ENCODE data around the gene SCG3.

Gene SCG3

DNA sequence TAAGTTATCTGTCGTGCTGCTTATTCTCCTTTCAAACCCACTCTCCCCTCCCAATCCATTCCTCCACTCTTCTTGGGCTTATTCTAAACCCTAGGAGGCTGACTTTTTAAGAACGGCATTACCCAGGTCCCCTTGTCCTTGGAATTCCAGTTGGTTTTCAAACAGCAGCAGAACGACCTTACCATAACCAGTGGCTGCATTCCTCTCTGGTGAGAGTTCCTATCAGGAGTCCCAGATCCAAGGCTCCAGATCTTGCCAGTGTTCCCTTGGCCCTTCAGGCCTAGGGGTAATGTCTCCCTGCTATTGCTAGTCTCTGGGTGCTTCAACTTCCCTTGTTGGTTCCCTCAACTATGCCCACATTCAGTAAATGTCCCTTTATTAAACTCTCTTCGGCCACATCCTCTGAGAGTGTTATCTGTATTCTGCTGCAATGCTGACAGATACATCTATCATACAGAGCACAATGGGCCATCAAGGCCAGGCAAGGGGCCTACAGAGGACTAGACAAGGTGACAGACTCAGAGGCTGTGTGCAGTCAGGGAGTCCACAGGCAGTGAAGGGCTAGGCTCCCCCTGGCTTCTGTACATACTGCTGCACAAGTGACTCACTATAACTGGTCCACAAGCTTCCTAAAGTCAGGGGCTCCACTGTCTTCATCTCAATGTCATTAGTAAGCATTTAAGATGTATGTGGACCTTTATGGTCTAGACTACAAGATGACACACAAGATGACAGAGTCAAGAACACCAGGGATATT is 46.0 kb downstream of the SCG3 start:
- DNase-seq (ENCODE audit: low read depth in 2 of 2): no peak

DNA sequence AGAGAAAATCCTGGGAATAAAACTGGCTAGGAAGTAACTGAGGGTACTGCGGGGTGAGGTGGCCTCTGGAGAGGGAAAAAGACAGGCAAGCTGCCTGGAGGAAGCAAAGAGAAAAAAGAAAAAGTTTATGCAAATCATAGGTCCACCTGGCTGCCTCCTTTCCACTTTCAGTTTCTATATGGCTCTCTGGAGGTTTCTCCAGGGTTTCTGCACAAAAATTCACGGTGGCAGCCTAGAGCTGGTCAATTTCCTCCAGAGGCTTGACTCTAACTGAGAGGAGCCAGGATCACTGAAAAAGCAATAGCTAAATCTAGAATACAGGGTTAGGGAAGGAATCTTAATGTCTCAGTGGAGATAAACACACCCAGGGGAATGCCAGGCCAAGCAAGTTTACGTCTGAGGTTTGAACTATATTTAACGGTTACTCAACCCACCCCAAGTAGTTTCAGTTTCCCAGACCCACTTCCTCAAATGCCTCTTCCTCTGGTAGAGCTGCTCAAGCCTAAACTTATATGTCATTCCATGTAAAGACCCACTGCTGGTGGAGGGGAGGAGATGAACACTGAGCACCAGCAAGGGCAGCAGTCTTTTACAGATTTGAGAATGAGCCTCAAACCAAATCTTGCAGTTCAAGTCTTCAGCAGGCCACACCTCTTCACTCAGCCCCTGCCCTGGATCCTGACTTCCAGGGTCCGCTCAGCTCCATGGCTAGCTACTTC is 50.4 kb downstream of the SCG3 start:
- DNase-seq (ENCODE audit: low read depth in 2 of 2): no peak

DNA sequence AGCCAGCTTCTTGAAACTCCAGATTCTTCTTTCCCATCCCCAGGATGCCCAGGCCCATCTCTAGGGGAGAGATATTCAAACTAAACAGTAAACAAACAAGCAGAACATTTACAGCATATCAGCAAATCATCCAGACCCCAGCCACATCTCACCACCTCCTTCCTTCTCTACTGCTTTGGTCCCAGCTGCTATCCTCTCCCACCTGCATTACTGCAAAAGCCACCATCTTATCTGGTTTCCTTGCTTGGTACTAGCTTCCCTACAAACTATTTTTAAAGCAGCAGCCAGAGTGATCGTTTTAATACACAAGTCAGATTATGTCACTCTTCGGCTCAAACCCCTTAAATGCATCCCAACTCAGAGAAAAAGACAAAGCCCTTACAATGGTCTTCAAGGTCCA is 51.3 kb downstream of the SCG3 start:
- DNase-seq (ENCODE audit: low read depth in 2 of 2): no peak

DNA sequence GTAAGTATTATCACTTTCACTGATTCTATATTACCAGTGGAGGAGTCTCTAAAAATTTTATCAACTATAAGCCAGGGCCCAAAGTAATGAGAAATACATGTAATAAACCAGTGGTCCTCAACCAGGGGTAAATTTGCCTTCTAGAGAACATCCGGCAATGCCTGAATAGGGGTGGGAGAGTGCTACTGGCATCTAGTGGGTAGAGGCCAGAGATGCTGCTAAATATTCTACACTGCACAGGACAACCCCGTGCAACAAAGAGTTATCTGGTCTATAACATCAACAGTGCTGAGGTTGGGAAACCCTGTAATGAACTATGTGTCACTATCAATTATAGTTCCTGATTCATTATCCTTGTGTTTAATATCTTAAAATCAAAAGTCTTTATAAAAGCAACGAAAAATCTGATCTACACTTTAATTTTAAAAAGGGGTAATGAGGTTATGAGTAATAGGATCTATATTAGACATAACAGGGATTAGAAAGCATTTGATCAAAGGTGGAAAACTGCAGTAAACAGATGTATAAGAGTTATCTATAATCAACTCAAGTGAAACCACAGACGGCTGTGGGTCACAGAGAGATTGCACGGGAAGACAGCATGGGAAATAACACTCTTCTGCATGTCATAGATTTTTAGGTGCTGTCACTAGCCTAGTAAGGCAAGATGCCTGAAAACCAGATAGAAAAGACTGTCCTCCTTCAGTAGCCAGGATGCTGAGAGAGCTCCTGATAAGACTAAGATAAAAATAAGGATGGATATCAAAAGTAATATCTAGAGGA is 54.1 kb downstream of the SCG3 start:
- DNase-seq (ENCODE audit: low read depth in 2 of 2): no peak

DNA sequence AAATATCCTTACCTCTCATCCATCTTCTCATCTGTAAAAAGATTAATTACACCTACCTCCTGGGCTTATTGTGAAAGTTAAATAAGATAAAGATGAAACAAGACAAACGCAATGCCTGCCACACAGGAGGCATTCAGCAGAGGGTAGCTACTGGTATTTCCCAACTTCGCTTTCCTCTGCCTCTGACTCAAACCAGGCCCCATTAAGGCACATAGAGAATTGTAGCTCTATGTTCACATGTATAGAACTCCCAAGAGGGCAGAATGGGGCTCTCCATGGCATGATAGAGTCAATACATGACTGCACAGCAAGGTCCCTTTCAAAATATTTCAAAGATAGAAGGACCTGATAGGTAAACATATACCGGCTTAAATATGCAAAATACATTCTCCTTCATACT is 54.8 kb downstream of the SCG3 start:
- no peak for DNase-seq (ENCODE audit: low read depth in 2 of 2)

DNA sequence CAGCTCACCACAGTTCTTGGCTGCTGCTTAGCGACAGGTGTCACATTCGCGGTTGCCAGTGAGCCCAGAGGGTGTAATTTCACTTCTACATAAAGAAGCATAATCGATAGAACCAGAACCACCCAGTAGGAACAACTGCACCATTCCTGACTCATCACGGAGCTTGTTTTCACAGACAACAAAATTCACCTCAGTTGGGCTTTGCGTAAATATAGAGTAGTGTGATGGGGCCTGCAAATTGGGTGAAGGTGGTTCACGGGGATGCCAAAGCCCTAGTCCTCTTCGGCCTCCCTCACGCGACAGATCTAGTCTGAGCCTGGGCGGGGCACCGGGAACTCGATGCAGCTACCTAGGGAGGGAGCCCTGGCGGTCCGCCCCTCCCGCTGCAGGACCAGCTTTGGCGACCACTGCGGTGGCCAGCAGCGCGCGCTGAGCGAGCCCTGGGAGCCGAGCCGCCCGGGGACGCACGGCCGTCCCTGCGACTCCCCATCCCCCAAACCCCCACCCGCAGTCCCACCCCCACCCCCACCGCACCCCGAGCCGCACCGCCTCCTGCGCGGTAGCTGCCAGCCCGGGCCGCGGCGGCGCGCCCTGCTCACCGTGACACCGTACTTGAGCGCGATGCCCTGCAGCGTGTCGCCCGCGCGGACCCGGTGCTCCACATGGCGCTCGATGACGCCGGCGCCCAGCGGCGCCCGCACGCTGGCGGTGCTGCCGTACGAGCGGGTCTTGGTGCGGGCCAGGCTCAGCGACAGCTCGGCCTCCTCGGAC is 55.6 kb downstream of the SCG3 start:
- DNase-seq (ENCODE audit: low read depth in 2 of 2): peak in 1 of 2 donors; percentile 30

DNA sequence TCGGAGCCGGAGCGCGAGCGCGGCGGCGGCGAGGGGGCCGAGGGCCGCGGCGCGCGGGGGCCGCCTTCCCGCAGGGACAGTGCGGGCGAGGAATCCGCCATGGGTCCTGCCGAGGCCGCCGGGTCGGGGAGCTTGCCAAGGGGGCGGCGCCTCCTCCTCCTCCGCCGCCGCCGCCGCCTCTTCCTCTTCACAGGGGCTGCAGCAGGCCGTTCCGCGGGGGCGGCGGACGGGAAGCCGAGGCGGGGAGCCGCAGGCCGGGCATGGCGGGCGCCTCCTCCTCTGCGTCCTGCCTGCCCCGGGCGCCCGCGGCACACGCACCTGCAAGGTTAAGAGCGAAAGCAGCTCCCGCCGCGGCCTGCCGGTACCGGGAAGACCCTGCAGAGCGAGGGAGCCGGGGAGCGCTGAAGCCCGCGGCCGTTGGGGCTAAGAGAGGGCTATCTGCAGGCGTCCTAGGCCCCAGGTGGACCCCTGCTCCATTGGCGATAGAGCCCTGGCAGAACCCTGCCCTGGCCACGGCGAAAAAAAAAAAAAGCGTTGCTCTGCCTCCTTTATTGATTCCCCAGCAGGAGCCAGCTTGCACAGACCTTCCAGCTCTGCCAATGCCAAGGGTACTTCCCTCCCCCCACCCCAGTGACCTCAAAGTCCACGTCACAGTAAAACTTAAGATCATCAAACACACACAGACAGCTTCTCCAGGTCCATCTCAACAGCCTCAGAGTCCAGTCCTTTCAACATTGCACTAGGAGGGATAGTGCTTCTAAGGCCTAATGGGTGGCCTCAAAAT is 56.4 kb downstream of the SCG3 start, which contains the start of gene LYSMD2:
LYSMD2 (minus strand) TSS at position 134 of the 784 bp plus-strand sequence; CDS start at position 101, 33 bp downstream.
- DNase-seq (ENCODE audit: low read depth in 2 of 2): peak; percentile 43 to 57

DNA sequence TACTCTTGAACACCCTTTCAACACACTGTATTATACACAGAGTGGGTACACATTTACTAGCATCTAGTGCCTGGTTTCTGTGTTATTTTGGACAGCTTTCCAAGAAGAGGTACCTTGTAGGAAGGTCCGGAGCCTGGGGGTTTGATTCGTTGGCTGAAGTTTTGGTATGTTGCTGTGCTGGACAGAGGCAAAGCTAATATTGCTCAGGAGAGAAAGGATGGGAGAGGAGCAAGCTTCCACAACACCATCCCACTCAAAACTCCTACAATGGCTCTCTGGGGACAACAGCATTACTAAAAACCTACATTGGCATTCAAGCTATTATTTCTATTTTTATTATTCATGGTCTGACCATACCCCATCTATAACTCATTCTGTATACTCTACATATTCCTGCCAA is 57.2 kb downstream of the SCG3 start:
- DNase-seq (ENCODE audit: low read depth in 2 of 2): no peak

DNA sequence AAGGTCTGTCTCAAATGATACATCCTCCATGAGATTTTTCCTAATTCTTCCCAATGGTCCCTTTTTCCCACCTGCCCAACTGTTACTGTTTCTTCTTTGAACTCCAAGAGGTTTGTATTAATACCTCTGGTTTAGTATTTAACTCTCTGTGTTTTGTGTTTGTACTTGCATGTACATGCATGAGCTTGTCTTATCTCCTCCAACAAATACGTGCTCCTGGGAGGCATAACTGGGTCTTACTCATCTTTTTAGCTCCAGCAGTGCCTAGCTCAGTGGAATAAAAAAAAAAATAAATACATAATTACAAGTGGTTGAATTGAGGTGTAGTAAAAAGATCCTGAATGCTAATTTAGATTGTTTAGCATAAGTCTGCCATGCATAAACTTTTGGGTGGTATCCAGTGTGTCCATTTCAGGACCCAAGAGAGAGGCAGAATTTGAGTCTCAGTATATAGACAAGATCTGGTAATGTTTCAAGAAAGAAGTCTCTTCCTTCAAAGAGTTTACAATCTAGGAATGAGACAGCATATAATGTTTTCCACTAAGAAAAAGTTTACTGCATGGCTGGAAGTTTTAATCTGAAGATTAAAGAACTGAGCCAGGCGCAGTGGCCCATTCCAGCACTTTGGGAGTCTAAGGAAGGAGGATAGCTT is 57.9 kb downstream of the SCG3 start:
- no peak for DNase-seq (ENCODE audit: low read depth in 2 of 2)

DNA sequence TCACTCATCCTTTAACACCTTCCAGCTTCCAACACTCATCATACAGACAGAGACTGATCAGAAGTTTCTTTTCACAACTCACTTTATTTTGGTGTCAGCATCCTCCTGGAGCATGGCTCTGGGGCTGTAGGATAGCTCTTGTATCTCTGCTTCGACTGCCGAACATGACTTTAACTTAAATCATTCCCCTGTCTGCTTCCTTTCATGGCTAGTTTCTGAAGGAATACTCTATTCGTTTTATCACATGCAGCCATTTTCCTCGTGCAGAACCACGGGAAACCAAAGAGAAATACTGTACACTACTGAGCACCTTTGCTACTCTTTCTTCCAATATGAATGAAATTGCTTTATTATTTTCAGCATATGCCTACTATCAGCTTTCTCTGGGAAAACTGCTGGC is 68.0 kb downstream of the SCG3 start:
- DNase-seq (ENCODE audit: low read depth in 2 of 2): no peak

DNA sequence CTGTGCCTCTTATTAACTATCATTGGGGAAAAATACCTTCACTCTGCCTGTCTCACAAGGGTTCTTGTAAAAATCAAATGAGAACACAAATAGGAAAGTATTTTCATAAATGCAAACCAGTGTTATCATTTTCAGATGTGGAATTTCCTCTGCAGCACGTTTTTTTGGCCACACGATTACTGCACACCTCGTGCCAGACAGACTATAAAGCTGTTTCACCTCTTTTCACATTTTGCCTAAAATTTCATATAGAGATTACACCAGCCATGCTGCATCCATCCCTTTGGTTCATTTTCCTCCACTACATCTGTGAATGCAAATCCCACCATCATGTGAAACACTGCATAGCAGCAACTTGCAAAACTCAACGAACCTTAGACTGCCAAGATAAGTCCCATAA is 68.9 kb downstream of the SCG3 start:
- DNase-seq (ENCODE audit: low read depth in 2 of 2): no peak

DNA sequence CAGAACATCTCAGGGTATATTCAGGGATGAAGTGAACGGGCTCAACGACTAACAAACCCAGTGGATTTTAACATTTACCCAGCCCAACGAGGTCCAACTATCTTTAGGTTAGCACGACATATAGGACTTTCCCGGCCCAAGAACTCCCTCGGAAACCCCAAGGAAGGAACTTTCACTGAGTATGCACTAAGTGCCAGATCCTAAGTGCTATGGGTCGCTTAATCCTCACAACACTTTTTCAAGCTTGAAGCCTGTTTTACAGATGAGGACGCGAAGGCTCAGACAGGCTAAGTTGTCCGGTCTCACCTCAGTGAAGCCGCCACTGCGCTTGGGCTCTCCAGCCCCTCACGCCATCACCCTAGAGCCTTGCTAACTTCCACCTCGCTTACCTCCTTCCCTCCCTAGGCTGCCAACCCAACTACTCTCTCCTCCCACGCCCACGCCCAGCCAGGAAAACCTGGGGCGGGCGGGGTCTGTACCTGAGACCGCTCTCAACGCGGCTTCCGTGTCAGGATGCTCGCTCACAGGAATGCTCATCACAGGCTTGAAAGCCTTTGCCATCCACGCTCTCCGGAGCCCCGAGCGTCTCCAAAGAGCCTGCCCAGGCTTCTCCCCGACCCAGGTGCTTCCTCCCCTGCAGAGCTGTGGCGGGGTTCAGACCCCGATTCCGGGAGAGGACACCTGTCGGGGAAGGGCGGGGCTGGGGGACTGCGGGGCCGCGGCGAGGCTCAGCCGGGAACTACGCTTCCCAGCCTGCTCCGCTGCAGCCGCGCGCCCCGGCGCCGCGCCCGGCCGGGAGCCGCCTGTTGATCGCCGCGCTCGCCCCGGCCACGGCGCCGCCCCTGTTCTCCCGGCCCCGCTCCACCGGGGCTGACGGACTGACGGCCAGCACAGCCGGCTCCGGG is 69.7 kb downstream of the SCG3 start, which contains the start of gene TMOD2:
TMOD2 (plus strand) TSS at position 806 of the 905 bp plus-strand sequence. CDS start 14,845 bp downstream, outside the sequence.
- DNase-seq (ENCODE audit: low read depth in 2 of 2): peak in 1 of 2 donors; percentile 19

DNA sequence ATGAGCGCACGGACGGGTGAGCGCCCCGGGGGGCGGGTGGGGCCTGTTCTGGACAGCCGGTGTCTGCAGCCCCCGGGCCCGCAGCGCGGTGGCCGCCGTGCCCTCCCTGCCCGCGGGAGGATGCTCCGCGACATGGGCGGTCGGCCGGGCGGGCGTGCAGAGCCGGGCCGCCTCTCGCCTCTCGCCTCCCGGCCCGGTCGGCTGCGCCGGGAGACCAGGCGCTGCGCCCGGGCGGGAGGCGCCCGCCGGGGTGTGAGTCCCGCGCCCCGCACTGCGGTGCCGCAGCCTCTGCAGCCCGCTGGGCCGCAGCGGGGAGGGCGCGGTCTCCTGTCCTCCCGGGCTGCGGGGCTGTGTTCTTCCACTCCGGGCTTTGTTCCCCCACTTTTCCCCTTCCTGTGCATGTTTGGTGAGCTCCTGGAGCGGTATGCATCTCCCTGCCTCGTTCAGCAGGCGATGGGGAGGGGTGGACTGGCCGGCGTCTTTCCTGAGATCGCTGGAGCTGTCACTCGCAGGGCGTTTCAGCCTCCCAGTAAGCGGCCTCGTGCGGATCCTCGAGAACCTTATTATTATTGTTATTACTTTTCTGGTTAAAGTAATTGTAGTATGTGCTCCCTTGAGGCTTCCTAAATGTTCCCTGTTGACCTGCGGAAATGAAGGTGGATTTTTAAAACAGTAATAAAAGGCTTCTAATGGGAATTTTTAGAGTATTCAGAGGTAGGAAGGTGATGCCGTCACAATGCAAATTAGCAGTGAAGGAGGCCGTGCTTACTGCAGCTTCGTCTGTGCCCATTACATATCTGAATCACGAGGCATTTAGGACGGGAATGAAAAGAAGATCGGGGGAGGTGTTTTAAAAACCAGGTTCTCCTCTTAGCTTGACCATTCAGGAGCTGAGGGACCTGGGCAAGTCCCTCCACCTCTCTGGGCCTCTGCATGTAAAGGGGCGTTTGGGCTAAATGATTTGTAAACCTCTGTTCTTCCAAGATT is 70.7 kb downstream of the SCG3 start:
- no peak for DNase-seq (ENCODE audit: low read depth in 2 of 2)

DNA sequence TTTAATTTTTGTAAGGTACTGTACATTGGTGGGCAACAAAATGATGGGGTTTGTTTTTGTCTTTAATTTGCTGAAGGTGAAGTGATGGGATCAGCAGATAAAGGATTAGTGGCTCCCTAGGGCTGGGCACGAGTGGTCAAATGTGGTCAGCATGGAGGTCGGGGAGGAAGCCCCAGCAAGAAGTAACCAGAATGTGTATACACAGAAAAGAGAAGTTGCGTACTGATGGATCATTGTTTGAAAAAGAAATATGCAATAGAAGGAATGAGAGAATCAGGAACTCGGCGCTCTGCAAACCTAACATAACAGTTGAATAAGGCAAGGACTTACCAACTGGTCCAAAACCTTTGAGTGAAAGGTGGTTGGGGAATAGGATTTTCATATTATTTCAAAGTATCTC is 71.6 kb downstream of the SCG3 start:
- no peak for DNase-seq (ENCODE audit: low read depth in 2 of 2)

DNA sequence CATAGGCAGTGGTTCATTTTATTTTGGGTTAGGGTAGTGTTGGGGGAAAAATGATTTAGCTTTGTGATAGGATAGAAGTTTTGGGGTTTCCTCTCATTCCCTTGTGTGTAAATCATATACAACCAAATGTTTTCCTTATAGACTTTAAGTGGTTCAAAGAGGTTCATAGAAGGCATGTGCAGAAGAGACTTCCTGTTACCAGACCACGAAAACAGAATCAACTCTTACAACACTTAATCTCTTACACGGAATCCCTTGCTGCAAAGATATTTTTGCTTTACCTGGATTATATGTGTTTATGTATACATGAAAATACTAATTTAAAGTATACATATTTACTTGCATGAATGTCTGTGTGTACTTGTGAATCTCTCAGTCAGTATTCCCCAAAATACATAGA is 73.0 kb downstream of the SCG3 start:
- DNase-seq (ENCODE audit: low read depth in 2 of 2): no peak

DNA sequence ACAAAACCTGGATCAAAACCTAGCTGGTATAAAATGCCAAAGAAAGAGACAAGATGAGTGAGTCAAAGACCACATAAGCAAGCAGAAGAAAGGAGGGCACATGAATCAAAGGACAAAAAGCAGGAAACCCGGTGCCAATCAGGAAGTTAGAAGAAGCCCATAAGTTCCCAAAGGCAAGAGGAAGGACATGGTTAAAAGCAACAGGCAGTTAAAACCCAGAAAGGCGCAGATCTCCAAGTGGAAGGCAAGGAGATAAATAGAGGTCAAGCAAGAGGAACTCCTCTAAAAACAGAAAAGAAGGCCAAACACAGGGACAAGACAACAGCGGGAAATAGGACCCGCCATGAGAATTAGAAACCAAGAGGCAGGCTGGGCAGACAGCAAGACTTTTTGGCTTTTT is 74.5 kb downstream of the SCG3 start:
- no peak for DNase-seq (ENCODE audit: low read depth in 2 of 2)

DNA sequence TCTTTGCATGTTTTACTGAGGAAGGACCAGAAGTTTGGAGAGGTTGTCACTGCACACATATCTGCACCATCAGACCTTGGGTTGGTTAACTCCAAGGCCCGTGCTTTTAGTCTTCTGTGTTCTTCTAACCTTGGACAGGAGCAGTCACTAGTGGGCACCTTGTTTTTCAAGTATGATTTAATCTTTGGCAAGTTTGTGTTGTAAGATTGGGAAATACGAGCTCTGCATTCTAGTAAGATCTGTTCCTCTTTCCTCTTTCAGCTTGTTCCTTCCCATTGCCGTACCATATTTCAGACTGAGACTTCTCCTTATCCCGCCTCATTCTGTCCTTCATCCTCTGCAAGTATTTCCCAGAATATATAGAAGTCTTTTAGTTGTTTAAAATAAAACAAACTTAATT is 75.2 kb downstream of the SCG3 start:
- no peak for DNase-seq (ENCODE audit: low read depth in 2 of 2)

DNA sequence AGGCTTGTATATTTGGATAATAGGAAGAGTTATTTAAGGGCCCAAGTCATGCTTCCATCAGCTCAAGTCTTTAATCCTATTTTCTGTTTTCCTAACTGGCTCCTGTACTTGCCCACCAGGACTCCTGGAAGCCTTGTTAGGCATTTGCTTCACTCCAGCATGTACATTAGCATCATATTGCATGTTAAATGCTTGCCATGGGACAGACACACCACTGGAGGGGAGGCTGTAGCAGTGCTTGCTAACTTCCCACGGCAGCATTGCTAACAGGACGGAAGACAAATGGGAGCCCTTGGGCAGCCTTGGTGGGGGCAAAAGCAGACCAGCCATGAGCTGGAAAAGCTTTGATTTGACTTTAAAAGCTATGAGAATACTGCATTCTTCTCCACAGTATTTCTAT is 76.1 kb downstream of the SCG3 start:
- no peak for DNase-seq (ENCODE audit: low read depth in 2 of 2)

All from stimulated activated CD8-positive, alpha-beta memory T cell treated with anti-CD3 and anti-CD28 coated beads, Interleukin-2, amount 100 ng/mL, for 1 hour (primary cell).